Stimulated activated CD4-positive, alpha-beta T cell treated with anti-CD3 and anti-CD28 coated beads, Interleukin-4, amount 100 ng/mL, for 1 hour (primary cell): ENCODE measurements around the gene COX6A2.
"Not testable (repeated sequence)": the region's sequence is repeated elsewhere in the genome, so short reads cannot be mapped to it uniquely, and the experiment has no call there.

ENCODE experiments used
- DNase-seq: peaks from one replicate; pipeline ENCODE4 v3.0.0-alpha.2; 2020

COX6A2 gene

DNA sequence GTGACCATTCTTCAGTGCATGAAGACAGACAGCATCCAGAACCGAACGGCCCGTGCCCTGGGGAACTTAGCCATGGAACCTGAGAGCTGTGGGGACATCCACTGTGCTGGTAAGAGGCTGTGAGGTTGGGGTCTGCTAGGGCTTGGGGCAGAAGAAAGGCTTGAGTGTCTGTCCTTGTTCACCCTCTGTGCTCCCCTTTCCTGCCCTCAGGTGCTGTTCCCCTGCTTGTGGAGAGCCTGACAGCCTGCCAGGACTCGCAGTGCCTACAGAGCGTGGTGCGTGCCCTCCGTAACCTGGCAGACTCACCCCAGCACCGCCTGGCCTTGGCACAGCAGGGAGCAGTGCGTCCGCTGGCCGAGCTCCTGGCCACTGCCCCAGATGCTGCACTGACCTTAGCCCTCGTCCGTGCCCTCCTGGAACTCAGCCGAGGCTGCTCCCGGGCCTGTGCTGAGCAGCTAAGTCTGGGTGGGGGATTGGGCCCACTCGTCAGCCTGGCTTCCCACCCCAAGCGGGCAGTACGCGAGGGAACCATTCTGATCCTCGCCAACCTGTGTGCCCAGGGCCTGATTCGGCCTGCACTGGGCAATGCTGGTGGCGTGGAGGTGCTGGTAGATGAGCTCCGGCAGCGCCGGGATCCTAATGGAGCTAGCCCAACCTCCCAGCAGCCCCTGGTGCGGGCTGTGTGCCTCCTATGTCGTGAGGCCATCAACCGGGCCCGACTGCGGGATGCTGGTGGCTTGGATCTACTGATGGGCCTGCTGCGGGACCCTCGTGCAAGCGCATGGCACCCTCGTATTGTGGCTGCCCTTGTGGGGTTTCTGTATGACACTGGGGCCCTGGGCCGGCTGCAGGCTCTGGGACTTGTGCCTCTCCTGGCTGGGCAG is 34.0 kb upstream of the COX6A2 start:
- DNase-seq: no peak

DNA sequence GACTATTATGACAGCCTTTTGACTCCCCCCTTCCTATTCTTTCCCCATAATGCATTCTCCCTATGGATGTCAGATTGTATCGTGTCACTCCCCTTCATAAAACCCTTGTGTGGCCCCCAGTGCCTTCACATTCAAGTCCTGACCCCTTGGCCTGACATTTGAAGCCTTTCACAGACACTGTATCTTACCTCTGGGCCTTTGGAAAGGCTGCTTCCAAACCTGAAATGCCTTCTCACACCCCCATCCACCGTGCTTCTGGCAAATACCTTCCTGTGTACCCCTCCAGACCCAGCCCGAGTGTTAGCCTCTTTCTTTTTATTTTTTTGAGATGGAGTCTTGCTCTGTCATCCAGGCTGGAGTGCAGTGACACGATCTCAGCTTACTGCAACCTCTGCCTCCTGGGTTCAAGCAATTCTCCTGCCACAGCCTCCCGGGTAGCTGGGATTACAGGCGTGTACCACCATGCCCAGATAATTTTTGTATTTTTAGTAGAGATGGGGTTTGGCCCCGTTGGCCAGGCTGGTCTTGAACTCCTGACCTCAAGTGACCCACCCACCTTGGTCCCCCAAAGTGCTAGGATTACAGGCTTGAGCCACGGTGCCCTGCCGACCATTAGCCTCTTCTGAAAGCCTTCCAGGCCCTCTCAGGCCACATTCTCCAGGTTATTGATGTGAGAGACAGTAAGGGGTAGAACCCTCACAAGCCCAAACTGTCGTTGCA is 33.2 kb upstream of the COX6A2 start:
- DNase-seq: no peak

DNA sequence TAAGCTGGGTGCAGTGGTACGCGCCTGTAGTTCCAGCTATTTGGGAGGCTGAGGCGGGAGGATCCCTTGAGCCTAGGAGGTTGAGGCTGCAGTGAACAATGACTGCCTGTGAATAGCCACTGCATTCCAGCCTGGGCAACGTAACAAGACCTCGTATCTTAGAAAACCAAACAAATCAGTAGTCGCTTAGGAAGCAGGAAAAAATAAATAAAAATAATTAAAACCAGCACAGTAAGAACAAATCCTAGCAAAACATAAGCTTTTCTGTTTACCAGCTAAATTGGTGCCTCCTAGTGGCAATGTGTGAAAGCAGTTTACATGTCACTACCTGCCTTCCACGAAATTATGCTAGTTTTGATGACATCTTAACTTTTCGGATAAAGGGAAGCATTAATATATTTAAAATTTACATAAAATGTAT is 32.4 kb upstream of the COX6A2 start:
- no peak for DNase-seq

DNA sequence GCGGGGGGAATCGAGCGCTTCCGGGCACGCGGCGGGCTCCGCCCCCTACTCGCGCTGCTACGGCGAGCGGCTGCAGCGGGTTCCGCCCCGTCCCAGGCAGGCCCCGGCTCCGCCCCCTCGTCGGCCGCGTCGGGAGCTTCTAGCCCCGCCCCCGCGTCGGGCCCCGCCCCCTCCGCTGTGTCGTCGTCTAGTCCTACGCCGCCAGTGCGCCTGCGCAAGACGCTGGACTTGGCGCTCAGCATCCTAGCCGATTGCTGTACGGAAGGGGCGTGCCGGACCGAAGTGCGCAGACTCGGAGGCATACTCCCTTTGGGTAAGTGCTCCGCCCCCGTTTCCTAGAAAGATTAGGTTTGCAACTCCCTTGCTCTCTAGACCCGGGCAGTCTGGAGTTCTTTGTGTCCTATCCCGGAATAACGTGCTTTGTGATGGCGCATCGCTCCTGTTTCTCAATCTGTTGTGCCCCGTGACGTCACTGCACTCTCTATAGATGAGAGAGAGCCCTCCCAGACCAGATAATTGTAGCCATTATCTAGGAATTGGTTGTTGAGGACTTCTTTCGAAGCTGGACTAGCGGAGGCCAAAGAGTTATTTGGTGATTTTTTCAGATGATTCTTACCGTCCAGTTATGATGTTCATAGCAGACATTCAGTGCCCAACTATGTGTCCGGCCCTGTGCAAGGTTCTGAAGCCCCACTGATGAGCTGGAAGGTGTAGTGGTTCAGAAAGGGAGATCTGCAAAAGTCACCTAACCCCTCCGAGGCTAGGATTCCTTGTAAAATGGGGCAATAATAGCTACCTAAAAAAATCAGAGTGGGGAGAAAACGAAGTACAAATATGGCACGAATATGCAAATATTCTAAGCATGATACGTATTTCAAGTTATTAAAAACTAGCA is 31.8 kb upstream of the COX6A2 start:
- DNase-seq: peak; percentile 100

DNA sequence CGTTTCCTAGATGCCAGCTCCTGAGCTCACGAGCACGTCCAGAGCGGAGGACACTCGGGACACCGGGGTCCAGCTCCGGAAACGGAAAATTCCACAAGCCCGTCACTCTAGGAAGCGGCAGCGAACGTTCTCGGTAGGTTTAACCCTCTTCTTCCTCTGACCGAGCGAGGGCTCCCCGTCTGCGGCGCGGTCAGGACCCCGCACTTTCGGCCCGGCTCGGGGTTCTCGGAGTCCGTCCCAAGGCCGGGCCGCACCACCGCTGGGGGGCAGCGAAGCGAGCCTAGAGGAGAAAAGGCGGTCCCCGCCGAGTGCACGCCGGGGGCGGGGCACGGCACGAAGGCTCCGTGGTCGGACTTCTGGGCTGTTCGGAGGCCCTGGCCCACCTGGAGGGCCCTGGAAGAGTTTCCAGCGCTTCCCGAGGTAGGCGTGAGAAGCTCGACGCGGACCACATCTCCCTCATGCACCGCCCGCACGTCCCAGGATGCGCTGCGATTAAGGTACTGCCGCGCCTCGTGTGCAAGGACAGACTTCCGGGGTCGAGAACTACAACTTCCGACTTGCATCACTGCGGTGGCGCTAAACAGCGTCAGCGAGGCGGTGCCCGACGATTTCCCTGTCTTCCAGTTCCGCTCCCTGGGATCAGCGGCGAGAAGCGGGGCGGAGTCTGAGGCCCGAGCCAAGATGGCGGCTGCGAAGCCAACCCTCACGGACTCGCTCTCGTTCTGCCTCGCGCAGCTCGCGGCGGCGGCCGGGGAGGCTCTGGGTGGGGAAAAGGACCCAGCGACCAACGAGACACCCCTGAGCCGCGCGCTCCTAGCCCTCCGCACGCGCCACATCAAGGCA is 30.9 kb upstream of the COX6A2 start, which contains the start of gene ARMC5:
TSS of gene ARMC5 (plus strand) at position 658 of the 843 bp plus-strand sequence. CDS start at position 682, 24 bp downstream.
- peak; percentile 95 for DNase-seq

DNA sequence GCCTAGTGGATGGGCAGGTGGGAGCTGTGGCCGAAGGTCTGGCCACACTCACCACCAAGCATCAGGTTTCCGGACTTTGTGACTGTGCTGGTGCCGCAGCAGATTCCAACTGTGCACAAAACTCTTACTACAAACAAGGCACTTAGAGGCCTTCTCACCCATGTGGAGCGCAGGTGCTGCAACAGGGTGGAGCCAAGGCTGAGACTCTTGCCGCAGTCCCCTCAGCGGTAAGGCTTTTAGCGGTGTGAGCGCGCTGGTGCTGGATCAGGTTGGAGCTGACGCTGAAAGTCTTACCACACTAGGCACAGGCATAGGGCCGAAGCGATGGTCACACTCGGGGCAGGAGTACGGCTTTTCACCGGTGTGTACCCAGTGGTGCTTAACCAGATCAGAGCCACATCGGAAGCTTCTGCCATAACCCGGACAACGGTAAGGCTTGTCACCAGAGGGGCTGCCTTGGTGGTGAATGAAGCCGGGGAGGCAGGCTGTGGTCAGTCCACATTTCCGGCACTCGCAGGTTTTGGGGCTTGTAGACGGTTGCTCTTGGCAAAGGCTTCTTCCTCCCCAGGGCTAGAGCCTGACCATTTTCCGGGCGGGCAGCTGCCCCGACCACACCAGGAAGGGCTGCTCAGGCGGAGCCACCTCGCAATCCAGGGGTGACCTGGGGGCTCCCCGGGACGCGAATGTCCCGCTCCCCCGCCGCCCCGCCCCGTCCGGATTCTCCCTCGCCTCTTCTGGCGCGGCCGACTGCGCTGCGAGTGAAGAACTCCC is 30.1 kb upstream of the COX6A2 start:
- peak; percentile 48 for DNase-seq

DNA sequence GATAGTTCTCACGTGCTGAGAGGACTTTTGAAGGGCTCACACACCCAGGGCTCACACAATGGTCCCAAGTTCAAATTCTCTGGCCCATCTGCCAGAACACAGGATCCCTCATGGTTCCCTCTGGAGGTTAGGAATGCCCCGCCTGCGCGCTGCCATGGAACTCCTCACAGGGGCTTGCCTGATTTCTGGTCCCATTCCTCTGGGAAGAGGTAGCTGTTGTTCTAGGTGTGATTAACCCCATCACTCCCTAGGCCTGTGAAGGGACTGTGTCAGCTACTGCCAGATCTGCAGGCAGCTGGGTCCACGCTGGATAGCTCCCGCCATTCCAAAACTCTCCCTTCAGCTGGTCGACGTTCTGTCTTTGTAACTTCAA is 28.8 kb upstream of the COX6A2 start:
- DNase-seq: no peak

DNA sequence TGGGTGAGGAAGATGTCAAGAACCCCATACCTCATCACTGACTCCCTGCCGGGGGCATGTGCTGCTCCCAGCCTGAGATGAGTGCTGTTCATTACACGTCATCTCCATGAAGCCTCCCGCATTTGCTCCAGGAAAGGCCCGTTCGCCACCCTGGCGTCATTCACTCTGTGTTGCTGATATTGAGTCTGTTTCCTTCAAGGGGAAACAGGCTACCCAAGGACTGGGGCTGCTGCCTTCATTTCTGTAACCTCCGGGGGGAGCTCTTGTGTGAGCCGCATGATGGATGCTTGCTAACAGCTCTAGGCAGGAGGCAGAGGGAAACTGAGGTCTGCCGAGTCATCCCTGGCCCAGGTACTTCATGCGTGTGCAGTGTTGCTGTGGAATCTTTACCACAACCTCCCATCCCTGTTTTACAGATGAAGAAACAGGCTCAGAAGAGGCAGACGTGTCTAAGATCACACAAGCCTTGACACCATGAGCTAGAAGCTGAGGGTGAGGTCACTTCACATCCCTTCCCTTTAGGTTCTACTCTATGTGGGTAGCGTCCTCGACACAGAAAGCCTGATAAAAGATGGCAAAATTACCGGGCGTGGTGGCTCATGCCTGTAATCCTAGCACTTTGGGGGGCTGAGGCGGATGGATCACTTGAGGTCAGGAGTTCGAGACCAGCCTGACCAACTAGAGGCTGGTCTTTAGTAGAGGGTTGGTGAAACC is 27.6 kb upstream of the COX6A2 start:
- peak; percentile 35 for DNase-seq

DNA sequence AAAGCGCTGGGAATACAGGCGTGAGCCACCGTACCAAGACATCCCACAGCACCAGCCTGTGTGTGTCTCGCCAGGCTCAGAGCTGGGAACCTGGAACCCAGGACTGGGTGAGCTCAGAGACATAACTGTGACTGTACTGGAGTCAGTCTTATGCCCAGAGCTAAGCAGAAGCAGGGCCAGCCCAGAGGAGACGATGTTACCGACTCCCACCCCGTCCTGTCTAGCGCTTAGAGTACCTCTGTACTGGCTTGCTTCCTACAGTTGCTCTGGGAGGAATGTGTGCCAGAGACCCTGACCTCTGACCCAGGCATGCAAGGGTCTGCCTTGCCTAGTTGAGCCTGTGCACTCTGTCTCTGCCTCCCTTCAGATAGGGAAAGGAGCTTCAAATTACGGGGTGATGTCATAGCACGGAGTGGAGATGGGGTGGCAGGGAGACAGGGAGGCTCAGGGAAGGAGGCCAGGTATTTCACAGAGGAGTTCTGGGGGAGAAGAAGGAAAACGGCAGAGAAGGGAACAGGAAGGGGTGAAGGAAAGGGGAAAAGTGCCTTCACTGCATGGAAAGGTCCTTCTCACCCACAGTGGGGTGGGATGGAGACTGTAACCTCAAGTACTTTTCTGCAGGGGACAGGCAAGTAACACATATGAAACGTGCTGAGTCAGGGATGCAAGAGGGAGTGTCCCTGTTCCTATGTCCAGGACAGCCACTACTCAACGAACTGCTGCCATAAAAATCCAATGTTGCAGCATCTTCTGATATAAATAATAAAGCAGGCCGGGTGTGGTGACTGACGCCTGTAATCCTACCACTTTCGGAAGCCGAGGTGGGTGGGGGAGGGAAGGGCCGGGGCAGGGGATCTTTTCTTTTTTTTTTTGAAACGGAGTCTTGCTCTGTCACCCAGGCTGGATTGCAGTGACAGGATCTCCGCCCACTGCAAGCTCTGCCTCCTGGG is 25.4 kb upstream of the COX6A2 start:
- DNase-seq: no peak

DNA sequence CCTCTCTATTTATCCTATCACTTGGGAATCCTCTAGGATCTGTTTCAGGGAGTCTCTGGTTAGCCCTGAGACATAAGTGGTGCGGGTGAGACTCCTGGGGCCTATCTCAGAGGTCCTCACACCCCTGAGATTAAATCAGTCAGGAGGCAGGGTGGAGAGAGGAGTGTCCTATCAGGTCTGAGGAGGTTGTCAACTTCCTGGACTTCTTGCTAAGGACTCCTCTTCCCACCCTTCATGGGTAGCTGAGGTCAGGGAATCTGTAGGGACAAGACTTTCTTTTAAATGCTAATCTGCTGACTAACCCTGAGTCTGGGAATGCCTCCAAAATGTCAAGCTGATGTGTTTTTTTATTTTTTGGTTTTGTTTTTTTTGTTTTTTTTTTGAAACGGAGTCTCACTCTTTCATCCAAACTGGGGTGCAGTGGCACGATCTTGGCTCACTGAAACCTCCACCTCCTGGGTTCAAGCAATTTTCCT is 24.5 kb upstream of the COX6A2 start:
- DNase-seq: no peak

DNA sequence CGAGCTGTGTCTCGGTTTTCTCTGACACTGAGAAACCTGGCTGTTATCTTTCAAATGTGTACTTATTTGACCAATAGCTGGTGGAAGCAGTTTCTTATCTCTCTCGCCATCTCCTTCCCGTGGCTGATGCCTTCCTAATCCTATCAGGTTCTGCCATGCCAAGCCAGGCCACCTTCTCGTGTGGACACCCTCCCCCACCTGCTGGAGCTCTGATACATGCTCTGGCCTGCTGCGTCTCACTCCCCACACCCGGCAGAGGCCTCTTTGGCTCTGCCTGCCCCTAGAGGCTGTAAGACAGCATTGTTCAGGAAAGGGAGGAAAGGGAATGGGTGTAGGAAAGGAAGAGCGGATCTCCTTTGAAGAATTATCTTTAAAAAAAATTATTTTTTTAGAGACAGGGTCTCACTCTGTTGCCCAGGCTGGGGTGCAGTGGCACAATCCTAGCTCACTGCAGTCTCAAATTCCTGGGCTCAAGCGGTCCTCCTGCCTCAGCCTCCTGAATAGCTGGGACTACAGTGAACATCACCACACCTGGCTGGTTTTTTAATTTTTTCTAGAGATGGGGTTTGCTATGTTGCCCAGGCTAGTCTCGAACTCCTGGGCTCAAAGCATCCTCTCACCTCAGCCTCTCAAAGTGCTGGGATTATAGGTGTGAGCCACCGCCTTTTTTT is 23.7 kb upstream of the COX6A2 start:
- DNase-seq: no peak

DNA sequence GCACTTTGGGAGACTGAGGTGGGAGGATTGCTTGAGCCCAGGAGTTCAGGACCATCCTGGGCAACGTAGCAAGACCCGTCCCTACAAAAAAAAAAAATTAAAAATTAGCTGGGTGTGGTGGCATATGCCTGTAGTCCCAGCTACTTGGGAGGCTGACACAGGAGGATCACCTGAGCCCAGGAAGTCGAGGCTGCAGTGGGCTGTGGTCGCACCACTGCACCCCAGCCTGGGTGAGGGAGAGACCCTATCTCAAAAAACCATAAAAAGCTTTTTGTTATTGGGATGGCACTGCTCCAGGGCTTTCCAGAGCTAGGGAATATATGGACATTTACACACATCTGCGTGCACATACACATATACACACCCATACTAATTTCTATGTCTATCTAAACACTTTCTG is 23.0 kb upstream of the COX6A2 start:
- no peak for DNase-seq

DNA sequence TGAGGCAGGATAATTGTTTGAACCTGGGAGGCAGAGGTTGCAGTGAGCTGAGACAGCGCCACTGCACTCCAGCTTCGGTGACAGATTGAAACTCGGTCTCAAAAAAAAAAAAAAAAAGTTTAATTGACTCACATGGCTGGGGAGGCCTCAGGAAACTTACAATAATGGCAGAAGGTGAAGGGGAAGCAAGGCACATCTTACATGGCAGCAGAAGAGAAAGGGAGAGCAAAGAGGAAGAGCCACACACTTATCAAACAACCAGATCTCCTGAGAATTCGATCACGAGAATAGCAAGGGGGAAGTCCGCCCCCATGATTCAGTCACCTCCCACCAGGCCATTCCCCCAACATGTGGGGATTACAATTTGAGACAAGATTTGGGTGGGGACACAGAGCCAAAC is 17.8 kb upstream of the COX6A2 start:
- DNase-seq: not testable (repeated sequence)

DNA sequence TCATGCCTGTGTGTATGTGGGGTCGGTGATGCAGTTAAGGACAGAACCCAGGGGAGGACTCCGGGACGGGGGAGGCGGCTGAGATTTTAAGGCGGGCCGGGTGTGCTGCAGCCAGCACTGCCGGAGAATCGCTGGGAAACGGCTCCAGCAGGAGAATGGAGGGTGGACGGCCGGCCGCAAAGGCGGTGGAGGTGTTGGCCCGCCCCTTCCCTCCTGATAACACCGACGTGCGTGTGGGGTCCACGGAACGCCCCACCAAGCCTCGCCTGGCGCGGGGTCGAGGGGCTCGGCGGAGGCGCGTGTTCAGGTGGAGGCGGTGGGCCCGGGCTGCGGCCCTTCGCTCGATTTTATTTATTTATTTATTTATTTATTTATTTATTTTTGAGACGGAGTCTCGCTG is 13.8 kb upstream of the COX6A2 start:
- no peak for DNase-seq

DNA sequence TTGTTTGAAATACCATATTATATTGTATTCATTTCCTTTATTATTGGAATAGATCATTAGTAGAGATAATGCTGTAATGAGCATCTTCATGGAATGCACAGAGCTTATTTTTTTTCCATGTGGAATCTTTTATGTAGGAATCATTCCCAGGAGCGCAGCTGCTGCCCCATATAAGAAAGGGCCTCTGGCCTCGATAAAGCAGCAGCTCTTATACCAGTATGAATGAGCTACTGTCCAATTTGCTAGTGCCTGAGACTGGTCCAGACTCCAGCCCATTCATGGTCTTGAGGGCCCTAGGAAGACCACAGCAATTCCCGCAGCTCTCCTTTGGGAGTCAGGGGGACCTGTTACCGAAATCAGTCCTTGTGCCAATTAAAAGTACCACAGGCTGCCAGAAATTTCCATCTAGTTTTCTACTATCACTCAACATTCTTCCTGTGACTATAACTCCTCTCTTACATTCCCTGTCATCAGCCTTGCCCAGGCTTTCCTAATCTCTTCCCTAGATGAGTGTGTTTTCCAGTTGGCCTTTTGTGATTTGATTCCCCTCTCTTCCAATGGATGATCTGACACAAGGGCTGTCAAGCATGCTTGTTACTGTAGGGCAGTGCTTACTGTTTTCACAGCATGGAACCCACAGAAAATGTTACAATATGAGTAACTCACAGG is 12.5 kb upstream of the COX6A2 start:
- DNase-seq: no peak

DNA sequence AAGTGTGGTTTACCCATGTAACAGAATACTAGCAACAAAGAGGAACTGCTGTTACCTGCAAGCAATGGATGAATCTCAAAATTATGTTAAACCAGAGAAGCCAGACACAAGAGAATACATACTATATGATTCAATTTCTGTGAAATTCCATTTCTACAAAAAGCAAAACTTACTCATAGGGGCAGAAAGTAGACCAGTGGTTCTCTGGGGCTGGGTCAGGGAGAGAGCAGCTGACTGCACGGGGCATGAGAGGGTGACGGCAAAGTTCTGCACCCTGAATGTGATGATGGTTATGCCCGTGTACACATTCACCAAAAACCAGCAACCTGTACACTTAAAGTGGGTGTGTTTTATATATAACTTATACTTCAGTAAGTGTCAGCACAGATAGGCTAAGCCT is 11.4 kb upstream of the COX6A2 start:
- no peak for DNase-seq

DNA sequence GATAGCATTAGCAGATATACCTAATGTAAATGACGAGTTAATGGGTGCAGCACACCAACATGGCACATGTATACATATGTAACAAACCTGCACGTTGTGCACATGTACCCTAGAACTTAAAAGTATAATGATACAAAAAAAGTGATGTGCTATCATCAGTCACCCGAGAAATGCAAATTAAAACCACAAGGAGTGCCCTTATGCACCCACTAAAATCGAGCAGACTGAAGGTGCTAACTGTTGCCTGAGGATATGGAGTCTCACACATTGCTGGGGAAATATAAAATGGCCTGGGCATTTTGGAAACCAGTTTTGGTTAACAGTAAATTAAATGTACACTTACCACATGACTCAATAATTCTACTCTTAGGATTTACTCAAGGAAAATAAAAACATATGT is 10.9 kb upstream of the COX6A2 start:
- DNase-seq: not testable (repeated sequence)

DNA sequence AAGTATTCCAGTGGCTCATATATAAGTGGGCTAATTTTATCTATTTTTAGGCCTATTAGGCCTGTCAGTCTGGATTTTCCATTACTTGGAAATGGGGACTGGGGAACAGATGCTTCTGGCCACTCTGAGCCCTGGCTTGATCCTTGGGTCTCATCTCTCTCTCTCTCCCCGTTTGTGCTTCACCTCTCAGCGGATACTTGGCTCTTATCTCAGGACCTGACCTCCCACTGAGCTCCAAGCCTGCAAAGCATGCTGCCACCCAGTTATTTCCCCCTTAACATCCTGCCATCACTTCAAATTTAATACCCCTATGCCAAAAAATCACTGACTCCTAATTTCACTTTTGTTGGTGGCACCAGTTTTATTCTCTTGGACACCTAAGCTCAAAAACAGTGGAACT is 10.3 kb upstream of the COX6A2 start:
- no peak for DNase-seq
